ENCODE results near the gene RPS29.

- TF ChIP-seq CTCF (IDR thresholded peaks at IDR 0.05) (no peak), POLR2A (IDR thresholded peaks at IDR 0.05) (no peak)
Observed at GRCh38 chr14:49584058-49584457, 2.1 kb downstream of the RPS29 start.
